KMS-11 (cell line): ENCODE measurements around the gene CNTLN.

Experiments used
- H2AFZ ChIP-seq: fragments of 200-600 bp; sonication (generic); 2 replicates; pipeline ENCODE4 v1.6.1; 2016; ENCODE audit warnings: antibody characterized with exemption, mixed run types, low read depth
- H3K27ac ChIP-seq: fragments of 200-600 bp; sonication (generic); 2 replicates; pipeline ENCODE4 v1.6.1; 2016; ENCODE audit warnings: mild to moderate bottlenecking, mixed run types
- H3K27me3 ChIP-seq: fragments of 200-600 bp; sonication (generic); 2 replicates; pipeline ENCODE4 v1.6.1; 2017; ENCODE audit warnings: mild to moderate bottlenecking, low read depth, mixed run types, moderate library complexity; ENCODE audit not compliant: insufficient read depth
- H3K36me3 ChIP-seq: fragments of 200-600 bp; sonication (generic); 2 replicates; pipeline ENCODE4 v1.6.1; 2017; ENCODE audit warnings: mild to moderate bottlenecking, mixed run types; ENCODE audit not compliant: insufficient read depth
- H3K4me1 ChIP-seq: fragments of 200-600 bp; sonication (generic); 2 replicates; pipeline ENCODE4 v1.6.1; 2016; ENCODE audit warnings: mild to moderate bottlenecking, low read depth, mixed run types; ENCODE audit not compliant: poor library complexity, severe bottlenecking
- H3K4me2 ChIP-seq: fragments of 200-600 bp; sonication (generic); 2 replicates; pipeline ENCODE4 v1.7.0; 2016; ENCODE audit warnings: mild to moderate bottlenecking, mixed run types
- H3K4me3 ChIP-seq: fragments of 200-600 bp; sonication (generic); IDR thresholded peaks from 2 replicates; pipeline ENCODE4 v1.6.1; 2017; ENCODE audit warnings: low read depth, low read length, mixed read lengths; ENCODE audit not compliant: insufficient read depth
- H3K79me2 ChIP-seq: fragments of 200-600 bp; sonication (generic); 2 replicates; pipeline ENCODE4 v1.6.1; 2016; ENCODE audit warnings: low read depth, mixed run types; ENCODE audit not compliant: insufficient read depth
- H3K9ac ChIP-seq: fragments of 200-600 bp; sonication (generic); 2 replicates; pipeline ENCODE4 v1.6.1; 2016; ENCODE audit warnings: mild to moderate bottlenecking, mixed run types
- H4K20me1 ChIP-seq: fragments of 200-600 bp; sonication (generic); 2 replicates; pipeline ENCODE4 v1.6.1; 2016; ENCODE audit warnings: mild to moderate bottlenecking, mixed run types; ENCODE audit not compliant: insufficient read depth
- CTCF ChIP-seq: fragments of 200-600 bp; sonication (generic); conservative IDR thresholded peaks from 2 replicates; pipeline ENCODE4 v1.6.1; 2017; ENCODE audit warnings: low read depth, mild to moderate bottlenecking, antibody characterized with exemption, low read length, moderate library complexity, mixed read lengths

CNTLN gene

GRCh38 chr9:17137566-17137965 is 2.7 kb downstream of the CNTLN start:
- Histone ChIP-seq H3K27ac (no peak overlapping the region), H3K4me3 (no peak overlapping the region), H3K4me2 (no peak overlapping the region), H3K79me2 (peaks cover 41% of the 10 kb centered on the region; the same call in 1 of the 2 replicates), H3K4me1 (peaks cover 35% of the 10 kb centered on the region), H4K20me1 (no peaks in the 10 kb centered on the region), H3K36me3 (no peaks in the 10 kb centered on the region), H2AFZ (no peak overlapping the region), H3K27me3 (no peaks in the 10 kb centered on the region), H3K9ac (no peak overlapping the region)
- TF ChIP-seq CTCF: no peak

DNA sequence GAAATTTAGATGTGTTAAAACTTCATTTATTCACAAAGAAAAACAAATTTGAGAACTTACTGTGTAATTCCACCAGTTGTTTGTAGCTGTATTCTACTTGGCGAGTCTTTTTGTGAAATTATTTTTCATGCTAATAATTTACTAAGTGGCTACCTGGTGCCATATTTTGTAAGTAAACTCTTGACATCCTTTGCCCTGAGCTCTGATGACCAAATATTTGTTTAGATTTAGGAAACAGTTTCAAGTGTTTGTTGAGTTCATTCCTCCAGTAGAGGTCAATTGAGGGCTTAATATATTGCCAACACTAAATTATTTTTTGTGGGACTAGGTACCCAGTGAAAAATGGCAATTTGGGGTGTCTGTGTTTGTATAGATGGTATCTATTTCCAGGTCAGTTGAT is 3.7 kb downstream of the CNTLN start:
- no peak overlapping the region for H3K4me3 ChIP-seq
- TF ChIP-seq CTCF: no peak
- H2AFZ ChIP-seq: no peak overlapping the region
- H3K79me2 ChIP-seq: peaks cover 41% of the 10 kb centered on the region; the same call in 1 of the 2 replicates
- H3K4me1 ChIP-seq: peaks cover 35% of the 10 kb centered on the region
- H4K20me1 ChIP-seq: no peaks in the 10 kb centered on the region
- no peak overlapping the region for H3K27ac ChIP-seq
- no peak overlapping the region for H3K9ac ChIP-seq
- no peak overlapping the region for H3K4me2 ChIP-seq
- no peaks in the 10 kb centered on the region for H3K27me3 ChIP-seq
- H3K36me3 ChIP-seq: no peaks in the 10 kb centered on the region

GRCh38 chr9:17140418-17140817 is 5.6 kb downstream of the CNTLN start:
- Histone ChIP-seq H3K27ac (no peak overlapping the region), H2AFZ (no peak overlapping the region), H3K36me3 (no peaks in the 10 kb centered on the region), H4K20me1 (no peaks in the 10 kb centered on the region), H3K4me3 (no peak overlapping the region), H3K4me2 (no peak overlapping the region), H3K79me2 (peaks cover 41% of the 10 kb centered on the region; the same call in 1 of the 2 replicates), H3K4me1 (peaks cover 27% of the 10 kb centered on the region), H3K27me3 (no peaks in the 10 kb centered on the region), H3K9ac (no peak overlapping the region)
- TF ChIP-seq CTCF: no peak

GRCh38 chr9:17148324-17148723 is 13.5 kb downstream of the CNTLN start:
- Histone ChIP-seq H4K20me1 (no peaks in the 10 kb centered on the region), H3K4me3 (no peak overlapping the region), H3K79me2 (no peaks in the 10 kb centered on the region), H3K36me3 (no peaks in the 10 kb centered on the region), H3K4me2 (no peak overlapping the region), H3K4me1 (no peaks in the 10 kb centered on the region), H3K9ac (no peak overlapping the region), H3K27me3 (no peaks in the 10 kb centered on the region), H3K27ac (no peak overlapping the region), H2AFZ (no peak overlapping the region)
- TF ChIP-seq CTCF: no peak
